Liver (tissue), 3 donors: ENCODE results near the gene SYT6.

Source experiments
- SP1 ChIP-seq: IDR thresholded peaks from 2 replicates; pipeline ENCODE4 v1.6.1; 2018; ENCODE audit warnings: antibody characterized with exemption, mild to moderate bottlenecking
- YY1 ChIP-seq: IDR thresholded peaks from 2 replicates; pipeline ENCODE4 v1.6.1; 2016; ENCODE audit warnings: antibody characterized with exemption, mild to moderate bottlenecking
- TF ChIP-seq, protein P1 (sequence below): fragments of 150-350 bp; IDR thresholded peaks from 2 replicates; pipeline ENCODE4 v1.5.1; 2017; ENCODE audit warnings: improper control_type of control experiment, low read depth, low read length; ENCODE audit not compliant: missing input control
- TF ChIP-seq, protein P2 (sequence below): IDR thresholded peaks from 2 replicates; pipeline ENCODE4 v1.6.1; 2016; ENCODE audit warnings: antibody characterized with exemption, mild to moderate bottlenecking
- TF ChIP-seq, protein P3 (sequence below): IDR thresholded peaks from 2 replicates; pipeline ENCODE4 v1.6.1; 2016; ENCODE audit warnings: antibody characterized with exemption
- donor health status: healthy.
- donor health status: healthy.

DNA sequence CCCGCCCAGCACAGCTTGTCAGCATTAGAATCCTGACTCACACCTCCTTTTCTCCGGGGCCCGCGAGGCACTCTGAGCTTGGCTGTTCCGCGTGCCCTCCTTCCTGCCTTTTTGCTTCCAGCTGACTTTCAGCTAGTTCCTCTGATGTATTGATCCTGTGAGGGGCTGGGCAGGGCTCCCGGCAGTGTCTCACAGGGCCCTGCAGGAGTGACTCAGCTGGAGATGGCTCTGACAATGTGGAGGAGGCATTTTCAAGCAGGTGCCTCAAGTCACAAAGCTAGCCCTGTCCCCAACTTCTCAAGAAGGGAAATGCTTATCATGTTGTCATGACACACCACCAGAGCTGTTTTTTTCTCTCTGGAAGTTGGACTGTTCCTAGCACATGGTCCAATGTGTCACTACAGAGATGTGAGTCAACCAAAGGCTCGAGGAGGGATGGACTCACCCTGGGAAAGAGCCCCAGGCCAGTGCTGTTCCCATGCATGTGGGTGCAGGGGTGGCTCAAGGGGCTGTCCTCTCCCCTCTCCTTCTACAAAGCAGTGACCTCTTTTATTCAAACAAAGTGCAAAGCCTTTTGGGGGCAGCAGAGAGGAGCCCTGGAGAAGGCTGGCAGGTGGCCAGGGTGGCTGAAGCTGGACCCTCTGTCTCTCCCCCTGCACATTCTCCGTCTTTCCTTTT lies 30.6 kb downstream of the SYT6 start:
- TF ChIP-seq, protein P1, sequence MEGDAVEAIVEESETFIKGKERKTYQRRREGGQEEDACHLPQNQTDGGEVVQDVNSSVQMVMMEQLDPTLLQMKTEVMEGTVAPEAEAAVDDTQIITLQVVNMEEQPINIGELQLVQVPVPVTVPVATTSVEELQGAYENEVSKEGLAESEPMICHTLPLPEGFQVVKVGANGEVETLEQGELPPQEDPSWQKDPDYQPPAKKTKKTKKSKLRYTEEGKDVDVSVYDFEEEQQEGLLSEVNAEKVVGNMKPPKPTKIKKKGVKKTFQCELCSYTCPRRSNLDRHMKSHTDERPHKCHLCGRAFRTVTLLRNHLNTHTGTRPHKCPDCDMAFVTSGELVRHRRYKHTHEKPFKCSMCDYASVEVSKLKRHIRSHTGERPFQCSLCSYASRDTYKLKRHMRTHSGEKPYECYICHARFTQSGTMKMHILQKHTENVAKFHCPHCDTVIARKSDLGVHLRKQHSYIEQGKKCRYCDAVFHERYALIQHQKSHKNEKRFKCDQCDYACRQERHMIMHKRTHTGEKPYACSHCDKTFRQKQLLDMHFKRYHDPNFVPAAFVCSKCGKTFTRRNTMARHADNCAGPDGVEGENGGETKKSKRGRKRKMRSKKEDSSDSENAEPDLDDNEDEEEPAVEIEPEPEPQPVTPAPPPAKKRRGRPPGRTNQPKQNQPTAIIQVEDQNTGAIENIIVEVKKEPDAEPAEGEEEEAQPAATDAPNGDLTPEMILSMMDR = no peak
- TF ChIP-seq, protein P2, sequence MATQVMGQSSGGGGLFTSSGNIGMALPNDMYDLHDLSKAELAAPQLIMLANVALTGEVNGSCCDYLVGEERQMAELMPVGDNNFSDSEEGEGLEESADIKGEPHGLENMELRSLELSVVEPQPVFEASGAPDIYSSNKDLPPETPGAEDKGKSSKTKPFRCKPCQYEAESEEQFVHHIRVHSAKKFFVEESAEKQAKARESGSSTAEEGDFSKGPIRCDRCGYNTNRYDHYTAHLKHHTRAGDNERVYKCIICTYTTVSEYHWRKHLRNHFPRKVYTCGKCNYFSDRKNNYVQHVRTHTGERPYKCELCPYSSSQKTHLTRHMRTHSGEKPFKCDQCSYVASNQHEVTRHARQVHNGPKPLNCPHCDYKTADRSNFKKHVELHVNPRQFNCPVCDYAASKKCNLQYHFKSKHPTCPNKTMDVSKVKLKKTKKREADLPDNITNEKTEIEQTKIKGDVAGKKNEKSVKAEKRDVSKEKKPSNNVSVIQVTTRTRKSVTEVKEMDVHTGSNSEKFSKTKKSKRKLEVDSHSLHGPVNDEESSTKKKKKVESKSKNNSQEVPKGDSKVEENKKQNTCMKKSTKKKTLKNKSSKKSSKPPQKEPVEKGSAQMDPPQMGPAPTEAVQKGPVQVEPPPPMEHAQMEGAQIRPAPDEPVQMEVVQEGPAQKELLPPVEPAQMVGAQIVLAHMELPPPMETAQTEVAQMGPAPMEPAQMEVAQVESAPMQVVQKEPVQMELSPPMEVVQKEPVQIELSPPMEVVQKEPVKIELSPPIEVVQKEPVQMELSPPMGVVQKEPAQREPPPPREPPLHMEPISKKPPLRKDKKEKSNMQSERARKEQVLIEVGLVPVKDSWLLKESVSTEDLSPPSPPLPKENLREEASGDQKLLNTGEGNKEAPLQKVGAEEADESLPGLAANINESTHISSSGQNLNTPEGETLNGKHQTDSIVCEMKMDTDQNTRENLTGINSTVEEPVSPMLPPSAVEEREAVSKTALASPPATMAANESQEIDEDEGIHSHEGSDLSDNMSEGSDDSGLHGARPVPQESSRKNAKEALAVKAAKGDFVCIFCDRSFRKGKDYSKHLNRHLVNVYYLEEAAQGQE = no peak
- TF ChIP-seq YY1 (no peak), SP1 (no peak)
- TF ChIP-seq, protein P3, sequence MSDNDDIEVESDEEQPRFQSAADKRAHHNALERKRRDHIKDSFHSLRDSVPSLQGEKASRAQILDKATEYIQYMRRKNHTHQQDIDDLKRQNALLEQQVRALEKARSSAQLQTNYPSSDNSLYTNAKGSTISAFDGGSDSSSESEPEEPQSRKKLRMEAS = no peak
